ENCODE data around the gene TOX3.

DNA sequence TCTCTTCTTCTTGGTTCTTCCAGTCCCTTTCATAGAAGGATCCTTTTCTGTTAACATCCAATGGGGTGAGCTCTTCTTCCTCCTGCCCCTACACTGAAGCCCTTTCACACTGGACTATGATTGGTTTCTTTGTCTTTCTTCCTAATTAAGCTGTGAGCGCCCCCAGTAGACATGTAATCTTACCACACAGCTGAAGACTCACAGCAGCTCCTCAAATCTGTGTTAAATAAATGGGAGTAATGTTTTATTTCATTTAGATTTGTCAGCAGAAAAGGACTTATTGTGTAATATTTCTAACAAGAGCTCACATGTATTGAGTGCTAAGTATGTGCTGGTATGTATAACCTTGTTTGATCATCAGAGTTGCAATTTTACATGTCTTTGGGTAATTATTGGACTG, 55.7 kb downstream of the TOX3 start:
- TF ChIP-seq, protein P1, sequence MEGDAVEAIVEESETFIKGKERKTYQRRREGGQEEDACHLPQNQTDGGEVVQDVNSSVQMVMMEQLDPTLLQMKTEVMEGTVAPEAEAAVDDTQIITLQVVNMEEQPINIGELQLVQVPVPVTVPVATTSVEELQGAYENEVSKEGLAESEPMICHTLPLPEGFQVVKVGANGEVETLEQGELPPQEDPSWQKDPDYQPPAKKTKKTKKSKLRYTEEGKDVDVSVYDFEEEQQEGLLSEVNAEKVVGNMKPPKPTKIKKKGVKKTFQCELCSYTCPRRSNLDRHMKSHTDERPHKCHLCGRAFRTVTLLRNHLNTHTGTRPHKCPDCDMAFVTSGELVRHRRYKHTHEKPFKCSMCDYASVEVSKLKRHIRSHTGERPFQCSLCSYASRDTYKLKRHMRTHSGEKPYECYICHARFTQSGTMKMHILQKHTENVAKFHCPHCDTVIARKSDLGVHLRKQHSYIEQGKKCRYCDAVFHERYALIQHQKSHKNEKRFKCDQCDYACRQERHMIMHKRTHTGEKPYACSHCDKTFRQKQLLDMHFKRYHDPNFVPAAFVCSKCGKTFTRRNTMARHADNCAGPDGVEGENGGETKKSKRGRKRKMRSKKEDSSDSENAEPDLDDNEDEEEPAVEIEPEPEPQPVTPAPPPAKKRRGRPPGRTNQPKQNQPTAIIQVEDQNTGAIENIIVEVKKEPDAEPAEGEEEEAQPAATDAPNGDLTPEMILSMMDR (conservative IDR thresholded peaks at IDR 0.05) = no peak
- no peak for TF ChIP-seq ZFX (IDR thresholded peaks at IDR 0.05)

All from C4-2B (cell line).